HG03558 (cell line): Measurements from ENCODE around the gene CRK.

Source experiments
- ATAC-seq: cut with Tn5 transposase; IDR thresholded peaks from one replicate; pipeline ENCODE4 v1.9.1; 2021; ENCODE audit warnings: moderate number of reproducible peaks; ENCODE audit not compliant: unreplicated experiment; ENCODE audit errors: extremely low read depth

The CRK gene

GRCh38 chr17:1486802-1487695 is 31.0 kb upstream of the CRK start:
- no peak for ATAC-seq

DNA sequence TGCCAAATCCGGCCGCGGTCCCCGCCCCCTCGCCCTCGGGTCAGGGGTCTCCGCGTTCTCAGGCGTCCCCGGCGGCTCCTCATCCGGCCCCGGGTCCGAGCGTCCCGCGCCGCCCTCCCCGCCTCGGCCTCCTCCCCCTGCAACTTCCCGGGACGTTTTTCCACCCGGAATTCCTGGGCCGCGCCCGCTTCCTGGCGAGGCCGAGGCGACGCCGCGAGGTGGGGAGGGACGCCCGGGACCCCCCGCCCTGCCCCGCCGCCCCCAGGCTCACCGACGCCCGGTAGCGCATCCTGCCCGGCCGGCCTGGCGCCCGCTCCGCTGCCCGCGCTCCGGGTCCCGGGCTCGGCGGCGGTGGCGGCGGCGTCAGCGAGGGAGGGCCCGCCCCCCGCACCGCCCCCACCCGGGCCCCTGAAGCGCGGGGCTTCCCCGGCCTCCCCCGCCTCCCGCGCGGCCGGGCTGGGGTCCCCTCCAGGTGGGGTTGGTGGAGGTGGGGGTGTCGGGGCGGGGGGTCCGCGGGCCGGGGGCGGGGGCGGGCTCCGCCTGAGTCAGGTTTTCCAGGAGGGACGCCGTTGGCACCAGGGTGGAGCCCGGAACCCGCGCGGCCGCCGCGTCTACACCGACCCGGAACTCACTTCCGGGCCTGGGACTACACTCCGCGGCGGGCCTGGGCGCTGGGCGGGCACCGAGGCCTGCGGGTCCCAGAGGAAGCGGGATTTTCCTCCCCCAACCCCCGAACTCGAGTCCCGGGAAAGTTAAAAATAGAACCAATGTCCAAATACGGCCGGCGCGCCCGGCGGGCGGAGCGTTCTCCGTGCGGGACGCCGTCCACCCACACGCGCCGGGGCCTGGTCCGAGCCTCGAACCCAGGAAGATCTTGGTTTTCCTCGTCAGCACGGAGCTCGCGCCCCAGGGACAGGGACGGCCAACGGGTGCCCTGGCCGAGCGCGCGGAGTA is 29.7 kb upstream of the CRK start:
- no peak for ATAC-seq

- peak; percentile 34 for ATAC-seq
These were observed 28.8 kb upstream of the CRK start for GRCh38 chr17:1484676-1485422.

- ATAC-seq, result no peak
These were observed 28.1 kb upstream of the CRK start for GRCh38 chr17:1484060-1484535.

DNA sequence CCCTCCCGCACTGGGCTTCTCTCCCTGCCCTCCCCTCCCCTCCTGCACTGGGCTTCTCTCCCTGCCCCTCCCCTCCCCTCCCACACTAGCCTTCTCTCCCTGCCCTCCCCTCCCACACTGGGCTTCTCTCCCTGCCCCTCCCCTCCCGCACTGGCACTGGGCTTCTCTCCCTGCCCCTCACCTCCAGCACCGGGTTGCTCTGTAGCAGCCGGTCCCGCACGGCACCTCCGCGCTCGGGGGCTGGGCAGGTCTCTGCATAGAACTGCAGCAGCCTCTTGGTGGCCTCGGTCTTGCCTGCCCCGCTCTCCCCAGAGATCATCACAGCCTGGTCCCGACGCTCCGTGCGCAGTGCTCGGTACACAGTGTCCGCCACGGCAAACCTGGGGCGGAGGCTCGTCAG is 26.6 kb upstream of the CRK start:
- no peak for ATAC-seq

DNA sequence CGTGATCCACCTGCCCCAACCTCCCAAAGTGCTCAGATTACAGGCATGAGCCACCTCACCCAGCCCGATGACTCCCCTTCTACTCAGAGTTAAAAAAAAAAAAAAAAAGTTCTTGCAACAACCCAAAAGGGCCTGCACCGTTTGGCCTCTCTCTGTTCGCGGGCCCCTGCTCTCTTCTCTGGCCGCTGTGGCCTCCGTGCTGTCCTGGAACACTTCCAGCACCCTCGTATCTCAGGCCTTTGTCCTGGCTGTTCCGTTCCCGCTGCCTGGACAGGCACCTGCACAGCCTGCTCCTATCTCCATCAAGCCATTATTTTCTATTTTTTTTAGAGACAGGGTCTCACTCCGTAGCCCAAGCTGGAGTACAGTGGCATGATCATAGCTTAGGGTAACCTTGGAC is 25.7 kb upstream of the CRK start:
- ATAC-seq, result no peak

- ATAC-seq, result no peak
These were observed 24.9 kb upstream of the CRK start for GRCh38 chr17:1480747-1481465.

DNA sequence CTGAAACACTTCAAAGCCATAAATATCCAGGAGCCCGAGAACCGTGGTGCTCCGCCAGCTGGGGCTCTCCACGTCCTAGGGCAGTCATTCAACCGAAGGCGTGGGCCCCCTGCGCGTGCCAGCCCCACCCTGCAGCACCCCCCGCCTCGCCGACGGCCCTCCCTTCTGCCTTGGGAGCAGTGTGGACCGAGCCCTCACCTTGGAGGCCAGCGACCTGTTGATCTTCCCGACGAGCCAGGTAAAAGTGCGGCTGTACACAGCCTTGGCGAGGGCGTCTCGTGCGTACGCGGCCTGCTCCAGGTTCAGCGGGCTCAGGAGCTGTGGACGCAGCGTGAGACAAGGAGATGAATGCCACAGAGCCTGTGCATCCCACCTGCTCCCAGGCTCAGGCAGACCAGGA is 22.4 kb upstream of the CRK start:
- ATAC-seq, result no peak

DNA sequence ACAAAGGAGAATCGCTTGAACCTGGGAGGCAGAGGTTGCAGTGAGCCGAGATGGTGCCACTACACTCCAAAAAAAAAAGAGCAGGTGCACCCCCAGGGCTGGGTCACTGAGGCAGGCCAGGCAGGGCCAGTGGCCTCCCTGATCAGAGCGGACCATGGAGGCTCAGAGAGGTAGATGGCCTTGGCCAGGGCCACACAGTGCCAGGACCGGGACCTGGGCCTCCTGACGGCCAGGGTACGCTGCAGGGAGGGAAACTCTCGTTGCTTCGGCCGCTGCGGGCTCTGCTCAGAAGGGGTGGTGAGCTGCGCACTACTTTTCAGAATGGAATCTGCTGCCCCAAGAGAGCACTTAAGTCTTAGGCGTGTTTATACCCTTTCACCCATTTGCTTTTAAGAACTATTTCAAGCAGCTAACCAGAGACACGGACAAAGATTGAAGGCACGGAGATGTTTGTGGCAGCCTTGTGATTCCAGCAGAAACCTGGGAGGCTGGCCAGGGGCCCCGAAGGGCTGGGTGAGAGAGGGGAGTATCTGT is 19.4 kb upstream of the CRK start:
- ATAC-seq, result no peak

- ATAC-seq, result no peak
These were observed 18.6 kb upstream of the CRK start for GRCh38 chr17:1474402-1475189.

GRCh38 chr17:1473841-1474240 is 17.8 kb upstream of the CRK start:
- ATAC-seq, result no peak

GRCh38 chr17:1473170-1473569 is 17.1 kb upstream of the CRK start:
- no peak for ATAC-seq

GRCh38 chr17:1471911-1472821 is 16.1 kb upstream of the CRK start:
- ATAC-seq, result no peak

GRCh38 chr17:1471490-1471889 is 15.5 kb upstream of the CRK start:
- ATAC-seq, result no peak

DNA sequence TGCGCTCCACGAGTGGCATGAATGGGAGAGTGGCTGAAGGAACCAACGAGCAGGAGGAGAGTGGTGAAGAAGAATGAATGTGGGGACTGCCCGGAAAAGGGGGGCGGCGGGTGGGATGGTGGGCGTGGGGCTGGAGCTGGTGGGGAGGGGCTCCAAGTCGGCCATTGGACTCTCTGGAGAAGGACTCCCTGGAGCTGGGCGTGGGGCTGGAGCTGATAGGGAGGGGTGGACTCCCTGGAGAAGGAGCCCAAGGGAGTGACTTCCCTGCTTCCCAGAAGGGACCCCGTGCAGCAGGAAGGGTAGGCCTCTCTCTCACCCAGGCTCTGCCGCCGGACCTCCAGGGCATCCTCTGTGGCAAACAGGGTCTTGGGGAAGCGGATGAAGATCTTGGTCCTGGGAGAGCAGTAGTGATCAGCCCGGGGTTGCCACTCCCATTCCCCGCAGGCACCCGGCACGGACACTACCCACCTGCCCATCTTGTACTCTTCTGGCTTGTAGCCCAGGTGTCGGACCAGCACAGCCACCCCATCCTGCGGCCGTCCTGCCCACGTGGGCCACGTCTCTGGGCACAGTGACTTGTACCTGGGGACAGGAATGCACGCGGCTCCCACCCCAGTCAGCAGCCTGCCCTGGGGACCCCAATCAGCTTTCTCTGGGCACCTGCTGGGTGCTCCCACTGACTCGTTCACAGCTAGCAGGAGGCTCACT is 14.9 kb upstream of the CRK start:
- no peak for ATAC-seq

DNA sequence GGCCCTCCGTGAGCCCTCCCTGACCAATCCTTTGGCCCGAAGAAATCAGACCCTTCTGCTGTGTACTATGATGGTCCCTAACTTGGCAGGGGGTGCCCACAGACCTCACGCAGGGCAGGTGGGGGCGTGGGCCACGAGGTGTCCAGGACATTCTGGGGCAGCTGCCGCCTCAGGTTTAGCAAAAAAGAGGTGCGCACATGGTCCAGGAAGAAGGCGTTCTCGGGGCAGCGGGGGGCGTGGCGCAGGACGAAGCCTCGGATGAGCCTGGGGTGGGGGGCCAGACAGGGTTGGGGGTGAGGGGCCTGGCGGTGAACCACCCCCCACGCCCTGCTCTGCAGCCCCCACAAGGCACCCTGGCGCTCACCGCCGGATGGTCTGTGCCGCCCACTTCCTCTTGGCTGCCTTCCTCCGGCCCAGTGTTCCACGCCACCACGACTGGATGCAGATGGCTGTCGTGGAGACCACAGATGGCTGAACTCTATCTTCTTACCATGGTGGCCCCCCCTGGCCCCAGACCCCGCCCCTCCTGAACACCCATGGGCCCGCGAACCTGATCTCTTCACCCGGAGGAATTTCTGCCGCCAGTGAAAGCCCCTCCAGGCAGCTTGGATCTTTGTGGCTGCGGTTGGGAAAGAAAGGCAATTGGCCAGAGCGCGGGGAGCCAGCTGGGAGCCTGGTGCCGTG is 14.2 kb upstream of the CRK start:
- ATAC-seq, result no peak
